Fibroblast of pulmonary artery (primary cell): ENCODE measurements around the gene PAM16.
A peak's percentile ranks its signal among the peaks of the same experiment; 100 is the strongest.
"Not testable (repeated sequence)": the region's sequence is repeated elsewhere in the genome, so short reads cannot be mapped to it uniquely, and the experiment has no call there.

Source experiments
- DNase-seq: peaks from one replicate; pipeline ENCODE4 v3.0.0-alpha.2; 2010; ENCODE audit warnings: low read depth
- H3K4me3 ChIP-seq: replicated peaks from 2 replicates; pipeline ENCODE4 v1.5.1; 2011; ENCODE audit warnings: low read depth, mild to moderate bottlenecking, control low read depth, low read length, moderate library complexity
- CTCF ChIP-seq: IDR thresholded peaks from 2 replicates; pipeline ENCODE4 v1.5.1; 2011; ENCODE audit warnings: mild to moderate bottlenecking, control low read depth, low read length, inconsistent platforms; ENCODE audit errors: missing control alignments

PAM16 gene

GRCh38 chr16:4350787-4351659, at the start of gene PAM16:
Gene PAM16 (minus strand): TSS chr16:4351321. CDS start chr16:4351234, 87 bp downstream.
- DNase-seq: peak; percentile 94
- TF ChIP-seq CTCF: no peak
- H3K4me3 ChIP-seq: peak within 1 kb of the TSS; percentile 82

- DNase-seq: no peak
- no peak for TF ChIP-seq CTCF
- H3K4me3 ChIP-seq: no peak overlapping the region
These were observed 48.0 kb upstream of the PAM16 start for GRCh38 chr16:4399001-4399730.

GRCh38 chr16:4395055-4395726, 44.1 kb upstream of the PAM16 start:
- DNase-seq: no peak
- H3K4me3 ChIP-seq: no peak overlapping the region
- no peak for TF ChIP-seq CTCF

GRCh38 chr16:4393850-4394249, 42.7 kb upstream of the PAM16 start:
- not testable (repeated sequence) for DNase-seq, H3K4me3 ChIP-seq

GRCh38 chr16:4393240-4393600, 42.1 kb upstream of the PAM16 start:
- no peak for DNase-seq
- TF ChIP-seq CTCF: no peak
- H3K4me3 ChIP-seq: no peak overlapping the region

GRCh38 chr16:4392382-4393239, 41.5 kb upstream of the PAM16 start:
- no peak for TF ChIP-seq CTCF
- H3K4me3 ChIP-seq: no peak overlapping the region
- peak; percentile 66 for DNase-seq
